Renal cortex interstitium (tissue), 11 donors: Measurements from ENCODE around the gene ATOX1. TPM values are rescaled to one million over a fixed set of nuclear protein-coding genes. Genes with fewer than 3 reads are reported as not detected.
A peak's percentile ranks its signal among the peaks of the same experiment; 100 is the strongest.
"Not testable (repeated sequence)": the region's sequence is repeated elsewhere in the genome, so short reads cannot be mapped to it uniquely, and the experiment has no call there.

ENCODE experiments used
- DNase-seq, 11 donors: peaks; one replicate each; pipeline ENCODE4 v3.0.0-alpha.2; 2013; ENCODE audit warnings: low read depth in 9 of 11, low spot score in 4 of 11; ENCODE audit errors: extremely low read depth in 1 of 11
- polyA plus RNA-seq, 3 donors: library from polyadenylated mRNA; unstranded; fragments of 120-200 nt; gene quantifications; one replicate each; pipeline ENCODE4 v1.2.1, GENCODE V29; 2013; ENCODE audit not compliant: insufficient read length in 3 of 3

Gene ATOX1
- polyA plus RNA-seq, 3 donors, result 109 to 123 (median 109) TPM

DNA sequence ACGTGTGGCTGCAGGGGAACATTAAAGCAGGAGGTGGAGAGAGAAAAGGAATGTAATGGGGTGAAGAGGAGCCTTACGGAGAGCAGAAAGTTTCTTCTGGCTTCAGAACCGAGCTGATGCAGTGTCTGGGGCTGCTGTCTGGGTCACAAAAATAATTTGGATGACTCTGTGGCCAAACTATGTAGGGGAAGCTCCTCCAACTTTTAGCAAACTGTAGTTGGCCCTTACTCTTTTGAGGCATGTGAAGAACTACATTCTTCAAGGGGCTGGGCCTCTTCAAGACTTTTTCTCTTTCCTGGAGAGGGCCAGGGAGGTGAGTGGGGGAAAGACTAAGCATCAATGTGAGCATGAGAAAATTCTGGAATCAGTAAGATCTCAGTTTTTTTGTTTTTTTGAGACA is 39.8 kb downstream of the ATOX1 start:
- no peak for DNase-seq

- no peak for DNase-seq
Observed at GRCh38 chr5:151718153-151718552, 40.3 kb downstream of the ATOX1 start.

GRCh38 chr5:151717416-151717815 is 41.0 kb downstream of the ATOX1 start:
- no peak for DNase-seq

DNA sequence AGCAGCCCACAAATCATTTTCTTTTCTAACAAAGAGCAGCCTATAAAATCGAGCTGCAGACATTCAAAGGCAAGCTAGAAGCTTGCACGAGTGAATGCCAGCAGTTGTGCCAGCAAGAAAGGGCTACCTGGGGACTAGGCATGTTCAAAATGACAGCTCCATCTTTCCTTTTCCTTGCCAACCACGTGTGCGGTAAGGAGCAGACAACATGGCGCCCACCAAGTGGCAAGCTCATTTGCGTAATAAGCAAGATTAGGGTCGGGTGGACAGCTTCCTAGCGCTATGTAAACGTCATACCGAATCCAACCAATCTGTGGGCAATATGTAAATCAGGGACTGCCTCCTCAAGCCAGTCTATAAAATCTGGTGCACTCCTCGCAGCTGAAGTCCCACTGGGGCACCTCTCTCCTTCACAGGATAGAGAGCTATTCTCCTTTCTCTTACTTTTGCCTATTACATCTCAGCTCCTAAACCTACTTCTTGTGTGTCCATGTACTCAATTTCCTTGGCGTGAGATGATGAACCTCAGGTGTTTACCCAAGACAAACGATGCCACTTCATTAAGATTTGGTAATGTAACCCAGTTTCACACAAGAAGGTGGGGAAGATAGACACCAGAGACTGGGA is 49.2 kb downstream of the ATOX1 start:
- no peak for DNase-seq

DNA sequence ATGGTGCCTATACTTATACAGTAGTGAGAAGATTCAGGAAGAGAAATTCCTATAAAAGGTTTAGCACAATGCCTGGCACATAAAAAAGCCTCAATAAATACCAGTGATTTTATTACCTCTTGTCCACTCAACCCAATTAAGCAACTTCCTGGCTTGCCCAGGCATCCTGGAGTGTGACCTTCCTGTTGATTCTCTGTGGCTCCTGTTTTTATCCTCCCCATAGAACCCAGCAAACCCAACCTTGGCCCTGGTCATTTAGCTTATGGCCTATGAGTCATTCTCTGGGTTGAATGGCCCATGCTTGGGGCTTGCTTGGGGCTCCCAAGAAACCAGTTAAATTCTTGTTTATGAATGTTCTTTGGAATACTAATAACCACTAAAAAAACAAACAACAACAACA is 50.3 kb downstream of the ATOX1 start:
- DNase-seq, result no peak

DNA sequence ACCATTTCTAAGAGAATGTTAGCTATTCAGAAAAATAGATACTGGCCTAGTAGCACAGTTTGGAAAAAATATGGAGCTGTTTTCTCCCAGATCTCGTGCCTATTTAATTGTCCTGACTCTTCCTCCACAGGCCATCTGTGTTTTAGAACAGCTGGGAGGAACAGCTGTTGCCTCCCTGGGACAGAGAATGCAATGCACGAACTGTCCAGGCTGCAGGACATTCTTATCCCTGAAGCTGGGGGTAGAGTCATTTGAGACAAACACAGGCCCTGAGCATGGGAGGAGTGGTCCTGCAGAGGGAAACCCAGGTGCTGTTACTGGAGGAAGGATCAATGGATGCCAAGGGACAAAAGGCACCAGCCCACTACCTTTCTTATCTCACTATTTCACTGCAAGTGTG is 50.9 kb downstream of the ATOX1 start:
- peak in 1 of 11 donors; percentile 51 for DNase-seq

GRCh38 chr5:151706906-151707305 is 51.5 kb downstream of the ATOX1 start:
- DNase-seq, result no peak

DNA sequence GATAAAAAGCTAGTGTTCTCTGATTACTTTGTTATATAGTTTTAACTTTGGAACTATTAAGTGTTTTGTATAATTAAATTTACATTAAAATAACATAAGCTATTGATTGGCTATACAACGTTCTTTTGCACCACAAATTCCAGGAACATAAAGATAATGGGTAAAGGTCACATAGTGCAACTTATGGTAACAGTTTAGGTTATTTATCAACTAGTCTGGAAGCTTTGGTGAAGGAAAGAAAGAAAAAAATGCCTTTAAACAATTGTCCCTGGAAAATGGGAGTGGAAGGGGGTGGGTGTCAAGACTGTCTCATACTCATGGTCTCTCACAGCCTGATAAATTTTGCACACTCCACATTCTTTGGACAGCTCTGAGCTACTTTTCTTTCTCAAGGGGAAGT is 54.7 kb downstream of the ATOX1 start:
- no peak for DNase-seq

GRCh38 chr5:151703227-151703626 is 55.2 kb downstream of the ATOX1 start:
- DNase-seq, result no peak

- no peak for DNase-seq
Observed at GRCh38 chr5:151700820-151701219, 57.6 kb downstream of the ATOX1 start.

DNA sequence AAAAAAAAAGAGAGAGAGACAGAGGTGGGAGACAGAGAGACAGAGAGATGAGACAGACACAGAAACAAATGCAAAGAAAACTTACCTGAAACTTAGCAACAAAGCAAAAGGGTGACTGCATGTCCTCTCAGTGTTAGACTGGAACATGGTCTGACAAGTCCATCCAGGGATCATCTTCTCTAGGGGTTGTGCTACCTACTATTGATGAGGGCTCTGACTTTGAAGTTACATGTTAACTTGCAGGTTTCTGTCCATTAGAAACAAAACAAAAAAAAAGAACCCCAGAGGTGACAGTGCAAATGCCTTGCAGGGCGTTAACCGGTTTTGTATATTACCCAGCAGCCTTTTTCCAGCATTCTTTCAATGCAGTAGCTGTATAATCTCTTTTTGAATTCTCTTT is 58.1 kb downstream of the ATOX1 start:
- no peak for DNase-seq

- peak in 8 of 11 donors; percentile 62 to 89 (median 82) for DNase-seq
Observed at GRCh38 chr5:151699071-151699901, 59.1 kb downstream of the ATOX1 start.

GRCh38 chr5:151698081-151698480 is 60.4 kb downstream of the ATOX1 start:
- DNase-seq, result not testable (repeated sequence)

- no peak for DNase-seq
Observed at GRCh38 chr5:151697452-151697851, 61.0 kb downstream of the ATOX1 start.

GRCh38 chr5:151696470-151697061 is 61.9 kb downstream of the ATOX1 start:
- peak in 6 of 11 donors; percentile 55 to 80 (median 71) for DNase-seq

DNA sequence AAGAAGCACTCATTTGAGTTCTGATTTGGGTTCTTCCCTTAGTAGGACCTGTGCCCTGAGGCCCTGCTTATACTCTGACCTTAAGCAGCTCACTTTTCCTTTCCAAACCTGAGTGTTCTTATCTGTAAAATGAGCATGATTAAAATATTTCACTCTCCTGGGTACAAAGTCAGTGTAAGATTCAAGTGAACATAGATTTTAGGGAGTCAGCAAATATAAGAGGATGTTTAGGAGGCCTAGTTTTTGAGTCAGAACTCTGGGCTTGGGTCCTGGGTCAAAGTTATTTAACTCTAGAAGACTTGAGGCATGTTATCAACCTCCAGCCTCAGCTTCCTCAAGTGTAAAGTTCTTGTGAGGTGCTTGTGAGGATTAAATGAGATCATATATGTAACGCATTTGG is 63.0 kb downstream of the ATOX1 start:
- no peak for DNase-seq

GRCh38 chr5:151694035-151694485 is 64.4 kb downstream of the ATOX1 start:
- no peak for DNase-seq
